Measurements from ENCODE around the gene MYOM1. TPM values are rescaled to one million over a fixed set of nuclear protein-coding genes. Genes with fewer than 3 reads are reported as not detected.
"Not testable (repeated sequence)": the region's sequence is repeated elsewhere in the genome, so short reads cannot be mapped to it uniquely, and the experiment has no call there.

The MYOM1 gene
- total and polyA plus RNA-seq, 7 donors, result 3.3 to 37.7 (median 17.3) TPM

DNA sequence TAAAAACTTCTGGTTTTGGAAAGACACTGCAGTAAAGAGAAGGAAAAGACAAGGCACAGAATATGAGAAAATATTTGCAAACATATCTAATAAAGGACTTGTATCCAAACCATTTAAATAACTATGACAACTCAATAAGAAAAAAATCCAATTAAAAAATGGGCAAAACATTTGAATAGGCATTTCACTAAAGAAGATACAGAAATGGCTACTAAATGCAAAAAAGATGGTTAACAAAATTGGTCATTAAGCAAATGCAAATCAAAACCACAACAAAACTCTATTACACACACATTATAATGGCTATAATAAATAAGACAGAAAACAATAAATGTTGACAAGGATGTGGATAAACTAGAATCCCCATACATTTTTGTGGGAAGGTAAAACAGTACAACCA is 14.5 kb downstream of the MYOM1 start:
- peaks cover 0 to 6% (median 0%) of the 10 kb centered on the region in 4 donors for H3K9me3 ChIP-seq
- peaks cover 0 to 8% (median 2%) of the 10 kb centered on the region in 4 donors for H3K4me1 ChIP-seq
- no peak for DNase-seq
- TF ChIP-seq POLR2AphosphoS5 (IDR thresholded peaks at IDR 0.05) (no peak), POLR2A (IDR thresholded peaks at IDR 0.05) (no peak), EP300 (IDR thresholded peaks at IDR 0.05) (no peak)
- TF ChIP-seq, protein P1, sequence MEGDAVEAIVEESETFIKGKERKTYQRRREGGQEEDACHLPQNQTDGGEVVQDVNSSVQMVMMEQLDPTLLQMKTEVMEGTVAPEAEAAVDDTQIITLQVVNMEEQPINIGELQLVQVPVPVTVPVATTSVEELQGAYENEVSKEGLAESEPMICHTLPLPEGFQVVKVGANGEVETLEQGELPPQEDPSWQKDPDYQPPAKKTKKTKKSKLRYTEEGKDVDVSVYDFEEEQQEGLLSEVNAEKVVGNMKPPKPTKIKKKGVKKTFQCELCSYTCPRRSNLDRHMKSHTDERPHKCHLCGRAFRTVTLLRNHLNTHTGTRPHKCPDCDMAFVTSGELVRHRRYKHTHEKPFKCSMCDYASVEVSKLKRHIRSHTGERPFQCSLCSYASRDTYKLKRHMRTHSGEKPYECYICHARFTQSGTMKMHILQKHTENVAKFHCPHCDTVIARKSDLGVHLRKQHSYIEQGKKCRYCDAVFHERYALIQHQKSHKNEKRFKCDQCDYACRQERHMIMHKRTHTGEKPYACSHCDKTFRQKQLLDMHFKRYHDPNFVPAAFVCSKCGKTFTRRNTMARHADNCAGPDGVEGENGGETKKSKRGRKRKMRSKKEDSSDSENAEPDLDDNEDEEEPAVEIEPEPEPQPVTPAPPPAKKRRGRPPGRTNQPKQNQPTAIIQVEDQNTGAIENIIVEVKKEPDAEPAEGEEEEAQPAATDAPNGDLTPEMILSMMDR (IDR thresholded peaks at IDR 0.05), result no peak
- peaks cover 0 to 4% (median 0%) of the 10 kb centered on the region in 4 donors for H3K36me3 ChIP-seq
- H3K27me3 ChIP-seq, result no peaks in the 10 kb centered on the region
- no peak overlapping the region for H3K4me3 ChIP-seq
- no peak overlapping the region for H3K27ac ChIP-seq
- intact Hi-C loops (cut with DNase I), result no loop called here

DNA sequence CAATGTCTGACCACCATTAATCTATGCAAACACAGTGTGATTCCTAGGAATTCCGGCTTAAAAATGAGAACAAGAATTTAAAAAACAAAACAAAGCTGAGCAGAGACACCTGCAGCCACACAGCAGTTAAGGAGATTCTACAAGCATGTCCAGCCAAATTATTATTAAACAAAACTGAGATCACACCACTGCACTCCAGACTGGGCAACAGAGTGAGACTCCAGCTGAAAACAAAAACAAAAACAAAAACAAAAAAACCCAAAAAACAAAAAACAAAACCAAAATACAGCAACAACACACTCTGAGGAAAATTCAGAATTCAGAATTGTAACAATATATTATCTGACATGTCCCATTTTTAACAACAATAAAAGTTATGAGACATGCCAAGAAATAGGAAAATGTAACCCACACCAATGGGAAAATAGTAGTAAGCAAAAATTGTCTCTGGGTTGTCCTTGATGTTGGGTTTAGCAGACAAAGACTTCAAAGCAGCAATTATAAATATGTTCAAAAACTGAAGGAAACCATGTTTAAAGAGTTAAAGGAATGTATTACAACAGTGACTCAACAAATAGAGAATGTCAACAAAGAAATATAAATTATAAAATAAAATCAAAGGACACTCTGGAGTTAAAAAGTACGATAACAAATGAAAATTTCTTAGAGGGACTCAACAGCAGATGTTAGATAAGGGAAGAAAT is 19.7 kb downstream of the MYOM1 start:
- Histone ChIP-seq H3K27me3 (no peaks in the 10 kb centered on the region), H3K27ac (no peak overlapping the region), H3K4me1 (no peaks in the 10 kb centered on the region), H3K36me3 (no peaks in the 10 kb centered on the region), H3K9me3 (peaks cover 0 to 6% (median 0%) of the 10 kb centered on the region in 4 donors), H3K4me3 (no peak overlapping the region)
- TF ChIP-seq POLR2A (IDR thresholded peaks at IDR 0.05) (no peak), POLR2AphosphoS5 (IDR thresholded peaks at IDR 0.05) (no peak)
- TF ChIP-seq, protein P1 (IDR thresholded peaks at IDR 0.05), result no peak
- WGBS, 2 donors, result 84 to 90% methylated on average over 2 of the region's 2 CpGs
- intact Hi-C loops (cut with DNase I), result loop anchor here (5.0 kb wide), 1 partner anchor 42 kb away; no protein-coding TSS in a partner anchor
- no peak for DNase-seq

DNA sequence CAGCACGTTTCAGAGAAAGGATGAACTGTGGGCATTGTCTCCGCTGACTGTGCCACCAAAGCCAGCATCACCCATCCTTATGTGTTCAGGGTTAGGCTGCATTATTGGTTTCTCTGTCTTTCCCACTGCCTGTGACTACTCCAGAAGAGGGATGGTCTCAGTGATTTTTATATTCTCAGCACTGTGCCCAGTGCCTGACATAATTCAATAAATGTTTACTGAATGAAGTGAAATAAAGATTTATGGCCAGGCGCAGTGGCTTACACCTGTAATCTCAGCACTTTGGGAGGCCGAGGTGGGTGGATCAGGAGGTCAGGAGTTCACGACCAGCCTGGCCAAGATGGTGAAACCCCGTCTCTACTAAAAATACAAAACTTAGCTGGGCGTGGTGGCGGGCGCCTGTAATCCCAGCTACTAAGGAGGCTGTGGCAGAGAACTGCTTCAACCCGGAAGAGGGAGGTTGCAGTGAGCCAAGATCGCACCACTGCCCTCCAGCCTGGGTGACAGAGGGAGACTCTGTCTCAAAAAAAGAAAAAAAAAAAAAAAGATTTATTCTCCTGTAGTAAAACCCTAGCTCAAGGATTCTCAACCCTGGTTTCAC is 21.4 kb downstream of the MYOM1 start:
- not testable (repeated sequence) for H3K4me1 ChIP-seq, DNase-seq, H3K9me3 ChIP-seq, H3K27me3 ChIP-seq, H3K36me3 ChIP-seq, H3K4me3 ChIP-seq, H3K27ac ChIP-seq
- intact Hi-C loops (cut with DNase I), result loop anchor here (5.0 kb wide), 1 partner anchor 44 kb away; no protein-coding TSS in a partner anchor
- WGBS, 2 donors, result 30 to 76% methylated on average over 11 of the region's 11 CpGs

DNA sequence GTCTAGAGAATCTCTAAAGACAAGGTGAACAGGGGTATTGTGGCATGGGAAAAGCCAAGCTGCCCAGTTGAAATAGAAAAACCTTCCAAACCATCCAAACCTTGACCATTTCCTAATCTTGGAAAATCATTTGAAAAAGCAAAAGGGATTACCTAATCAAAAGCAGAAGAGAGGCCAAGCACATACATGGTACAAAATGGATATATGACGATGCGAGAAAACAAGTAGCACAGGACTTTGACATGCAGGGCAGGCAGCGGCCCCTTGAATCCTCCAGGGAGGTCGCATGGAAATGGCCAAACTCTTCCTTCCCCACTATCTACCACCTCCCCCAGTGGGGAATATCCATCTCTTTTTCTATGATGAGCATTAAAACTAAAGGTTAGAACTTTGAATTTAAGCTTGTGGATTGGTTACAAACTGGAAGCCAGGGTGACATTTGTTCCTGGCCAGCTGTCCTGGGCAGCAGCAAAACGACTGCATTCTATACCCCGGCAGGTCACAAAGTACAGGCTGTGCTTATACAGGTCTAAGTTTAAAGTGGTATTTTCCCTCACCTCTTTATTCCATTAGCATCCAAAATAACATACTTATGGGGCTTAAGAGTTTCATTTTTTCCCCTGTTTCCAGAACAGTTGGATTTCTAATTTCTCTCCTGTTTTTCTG is 24.7 kb downstream of the MYOM1 start:
- no peak overlapping the region for H3K27ac ChIP-seq
- H3K36me3 ChIP-seq, result no peaks in the 10 kb centered on the region
- WGBS, 2 donors, result 88% methylated on average over 6 of the region's 6 CpGs
- intact Hi-C loops (cut with DNase I), result loop anchor here (5.0 kb wide), 1 partner anchor 47 kb away; no protein-coding TSS in a partner anchor
- TF ChIP-seq POLR2AphosphoS5 (IDR thresholded peaks at IDR 0.05) (no peak), POLR2A (IDR thresholded peaks at IDR 0.05) (no peak), EP300 (IDR thresholded peaks at IDR 0.05) (no peak)
- TF ChIP-seq, protein P1 (IDR thresholded peaks at IDR 0.05), result no peak
- no peak overlapping the region for H3K4me3 ChIP-seq
- H3K27me3 ChIP-seq, result no peaks in the 10 kb centered on the region
- H3K4me1 ChIP-seq, result no peaks in the 10 kb centered on the region
- no peaks in the 10 kb centered on the region for H3K9me3 ChIP-seq
- DNase-seq, result no peak

DNA sequence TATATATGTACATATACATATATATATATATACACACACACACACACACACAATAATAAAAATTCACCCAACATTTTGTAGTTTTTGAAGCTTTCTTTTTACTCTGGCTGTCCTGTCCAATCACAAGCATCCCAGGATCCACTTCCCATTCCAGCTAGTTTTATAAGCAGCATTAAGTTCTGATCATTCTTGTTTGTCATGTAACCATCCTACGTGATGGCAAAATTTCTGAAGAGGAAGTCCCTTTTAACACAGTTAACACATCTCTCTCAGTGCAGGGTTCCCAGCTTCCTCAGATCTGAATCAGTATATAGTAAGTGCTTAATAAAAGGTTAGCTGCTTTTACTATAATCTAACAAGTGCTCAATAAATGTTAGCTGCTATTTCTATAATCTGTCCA is 26.4 kb downstream of the MYOM1 start:
- Histone ChIP-seq H3K9me3 (no peaks in the 10 kb centered on the region), H3K36me3 (peaks cover 0 to 6% (median 3%) of the 10 kb centered on the region in 4 donors), H3K4me3 (no peak overlapping the region), H3K27ac (no peak overlapping the region), H3K27me3 (no peaks in the 10 kb centered on the region), H3K4me1 (no peaks in the 10 kb centered on the region)
- no peak for DNase-seq
- WGBS, 2 donors, result 73 to 85% methylated on average over 1 of the region's 1 CpG
- intact Hi-C loops (cut with DNase I), result no loop called here
- TF ChIP-seq EP300 (IDR thresholded peaks at IDR 0.05) (no peak), POLR2AphosphoS5 (IDR thresholded peaks at IDR 0.05) (no peak)
- TF ChIP-seq, protein P1 (IDR thresholded peaks at IDR 0.05), result no peak

Data from sigmoid colon (tissue), 7 donors.